GM12878 (cell line): ENCODE measurements around the gene FCN2. TPM values are rescaled to one million over a fixed set of nuclear protein-coding genes. Genes with fewer than 3 reads are reported as not detected.

Experiments
- CBFB ChIP-seq: IDR thresholded peaks from 2 replicates; pipeline ENCODE4 v1.6.1; 2016; ENCODE audit warnings: antibody characterized with exemption, low read depth
- CBX5 ChIP-seq: sonication (generic); IDR thresholded peaks from 2 replicates; pipeline ENCODE4 v1.6.1; 2016; ENCODE audit warnings: low read depth, moderate library complexity, mild to moderate bottlenecking, inconsistent platforms
- ESRRA ChIP-seq: IDR thresholded peaks from 2 replicates; pipeline ENCODE4 v1.6.1; 2012; ENCODE audit warnings: mild to moderate bottlenecking, low read length, improper control_type of control experiment
- IKZF1 ChIP-seq: fragments of 450-650 bp; conservative IDR thresholded peaks from 2 replicates; pipeline ENCODE4 v1.6.1; 2017; ENCODE audit warnings: antibody characterized with exemption, mild to moderate bottlenecking
- IKZF2 ChIP-seq, 2 experiments: fragments of 450-650 bp; IDR thresholded peaks; 2 replicates each; pipeline ENCODE4 v1.6.1; 2017; ENCODE audit warnings: mild to moderate bottlenecking in 2 of 2, moderate library complexity in 2 of 2
- KLF5 ChIP-seq: fragments of 450-650 bp; IDR thresholded peaks from 2 replicates; pipeline ENCODE4 v1.6.1; 2014; ENCODE audit warnings: mild to moderate bottlenecking; ENCODE audit not compliant: partially characterized antibody
- MYC ChIP-seq: IDR thresholded peaks from 2 replicates; pipeline ENCODE4 v1.6.1; 2011; ENCODE audit warnings: mild to moderate bottlenecking, low read length, moderate library complexity, inconsistent platforms; ENCODE audit not compliant: insufficient read depth, insufficient replicate concordance, insufficient read length, severe bottlenecking
- NFXL1 ChIP-seq: fragments of 450-650 bp; IDR thresholded peaks from 2 replicates; pipeline ENCODE4 v1.6.1; 2017; ENCODE audit warnings: antibody characterized with exemption, mild to moderate bottlenecking, borderline replicate concordance
- NR2F1 ChIP-seq: fragments of 450-650 bp; conservative IDR thresholded peaks from 2 replicates; pipeline ENCODE4 v1.6.1; 2017; ENCODE audit warnings: mild to moderate bottlenecking
- POLR2AphosphoS2 ChIP-seq: IDR thresholded peaks from 2 replicates; pipeline ENCODE4 v1.6.1; 2011; ENCODE audit warnings: low read depth, mild to moderate bottlenecking, low read length, improper control_type of control experiment, moderate library complexity
- RCOR1 ChIP-seq: conservative IDR thresholded peaks from 2 replicates; pipeline ENCODE4 v1.6.1; 2012; ENCODE audit warnings: low read depth, low read length, improper control_type of control experiment
- SPI1 ChIP-seq: IDR thresholded peaks from 2 replicates; pipeline ENCODE4 v1.6.1; 2011; ENCODE audit warnings: low read depth, mild to moderate bottlenecking, low read length, moderate library complexity, borderline replicate concordance; ENCODE audit not compliant: insufficient read depth
- SREBF2 ChIP-seq: IDR thresholded peaks from 2 replicates; pipeline ENCODE4 v1.6.1; 2012; ENCODE audit warnings: mild to moderate bottlenecking, low read length
- TCF3 ChIP-seq: IDR thresholded peaks from 2 replicates; pipeline ENCODE4 v1.6.1; 2012; ENCODE audit warnings: low read depth, mild to moderate bottlenecking, low read length, borderline replicate concordance; ENCODE audit not compliant: insufficient read depth
- YY1 ChIP-seq: IDR thresholded peaks from 2 replicates; pipeline ENCODE4 v1.6.1; 2011; ENCODE audit warnings: low read depth, mild to moderate bottlenecking, low read length
- ZNF207 ChIP-seq: fragments of 450-650 bp; IDR thresholded peaks from 2 replicates; pipeline ENCODE4 v1.6.1; 2014; ENCODE audit warnings: antibody characterized with exemption, mild to moderate bottlenecking, borderline replicate concordance
- ZNF217 ChIP-seq: fragments of 450-650 bp; IDR thresholded peaks from 2 replicates; pipeline ENCODE4 v1.6.1; 2017; ENCODE audit warnings: antibody characterized with exemption, mild to moderate bottlenecking
- ZNF24 ChIP-seq: fragments of 450-650 bp; IDR thresholded peaks from 2 replicates; pipeline ENCODE4 v1.6.1; 2017; ENCODE audit warnings: antibody characterized with exemption, mild to moderate bottlenecking
- ZNF274 ChIP-seq: IDR thresholded peaks from one replicate; pipeline ENCODE4 v1.8.0; 2011; ENCODE audit not compliant: insufficient read length, insufficient read depth
- ZZZ3 ChIP-seq: IDR thresholded peaks from 2 replicates; pipeline ENCODE4 v1.6.1; 2011; ENCODE audit warnings: low read depth; ENCODE audit not compliant: control insufficient read depth, insufficient read length
- polyA plus RNA-seq, 11 experiments: library from polyadenylated mRNA; depleted of rRNA in 4 of 11; unstranded in 6 of 11; stranded (reverse) in 5 of 11; fragments of >200 nt; fragmentation: Nextera tagmentation in 4 of 11; fragmentation: Illumina TruSeq in 1 of 11; extraction: Ambion mirVana in 4 of 11; extraction: Trizol in 1 of 11; gene quantifications; 1 replicate in 1 of 11; 2 replicates in 10 of 11; pipeline versions ENCODE4 v1.2.1 to v1.2.3, GENCODE V29; 2011 to 2016; ENCODE audit warnings: inconsistent platforms in 2 of 11, missing spikeins in 2 of 11, low read depth in 1 of 11
- total RNA-seq, 4 experiments: library from RNA; depleted of rRNA in 3 of 4; stranded (reverse); fragments of >200 nt in 3 of 4; fragmentation: Illumina TruSeq in 1 of 4; extraction: Trizol in 1 of 4; gene quantifications; 2 replicates each; pipeline versions ENCODE4 v1.2.1 to v1.2.3, GENCODE V29; 2013 to 2021
- TF ChIP-seq, protein P1 (sequence below): fragments of 450-650 bp; IDR thresholded peaks from 2 replicates; pipeline ENCODE4 v1.6.1; 2017; ENCODE audit warnings: mild to moderate bottlenecking, moderate library complexity
- TF ChIP-seq, protein P2 (sequence below): fragments of 450-650 bp; IDR thresholded peaks from 2 replicates; pipeline ENCODE4 v1.6.1; 2016; ENCODE audit warnings: mild to moderate bottlenecking
- TF ChIP-seq, protein P3 (sequence below): fragments of 150-350 bp; IDR thresholded peaks from 2 replicates; pipeline ENCODE4 v1.6.1; 2016; ENCODE audit warnings: low read depth, low read length

Gene FCN2
- total and polyA plus RNA-seq, 10 of the 15 experiments (the other 5 are each of a cell fraction or from before 2014, with no cell fraction given): not detected

DNA sequence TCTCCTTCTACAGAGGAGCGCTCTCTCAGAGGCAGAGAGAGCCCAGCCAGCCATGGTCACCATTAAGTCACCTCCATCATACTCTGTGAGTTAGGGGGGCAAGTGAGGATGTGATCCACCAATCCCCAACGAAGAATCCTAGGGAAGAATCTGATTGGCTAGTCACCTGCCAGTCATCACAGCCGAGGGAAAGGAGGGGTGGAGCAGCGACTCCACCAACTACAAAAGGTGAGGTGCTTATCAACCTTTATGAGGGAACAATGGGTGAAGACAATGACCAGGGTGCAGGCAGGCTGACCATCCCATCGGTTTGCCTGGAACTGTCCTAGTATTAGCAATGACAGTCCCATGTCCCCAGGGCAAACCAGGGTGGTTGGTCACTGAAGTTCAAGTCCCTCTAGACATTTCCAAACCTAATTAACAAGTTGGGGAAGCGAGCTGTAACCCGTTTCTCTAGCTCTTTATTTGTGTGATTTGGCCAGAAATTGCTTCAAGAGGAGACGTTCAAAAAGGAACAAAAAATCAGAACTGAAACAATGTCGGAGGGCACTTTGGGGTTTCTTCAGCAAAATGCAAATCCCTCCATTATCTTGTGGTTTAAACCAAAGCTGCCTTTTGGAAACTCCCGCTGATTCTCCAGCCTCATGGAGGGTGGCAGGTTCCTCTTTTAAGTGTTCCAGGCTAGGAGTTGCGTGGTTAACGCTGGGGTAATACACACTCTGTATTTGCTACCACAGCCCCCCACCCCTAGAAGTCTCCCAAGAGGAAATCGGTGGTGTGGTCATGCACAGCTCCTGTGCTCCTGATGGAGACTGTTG is 55.9 kb downstream of the FCN2 start (continued):
- TF ChIP-seq, protein P1, sequence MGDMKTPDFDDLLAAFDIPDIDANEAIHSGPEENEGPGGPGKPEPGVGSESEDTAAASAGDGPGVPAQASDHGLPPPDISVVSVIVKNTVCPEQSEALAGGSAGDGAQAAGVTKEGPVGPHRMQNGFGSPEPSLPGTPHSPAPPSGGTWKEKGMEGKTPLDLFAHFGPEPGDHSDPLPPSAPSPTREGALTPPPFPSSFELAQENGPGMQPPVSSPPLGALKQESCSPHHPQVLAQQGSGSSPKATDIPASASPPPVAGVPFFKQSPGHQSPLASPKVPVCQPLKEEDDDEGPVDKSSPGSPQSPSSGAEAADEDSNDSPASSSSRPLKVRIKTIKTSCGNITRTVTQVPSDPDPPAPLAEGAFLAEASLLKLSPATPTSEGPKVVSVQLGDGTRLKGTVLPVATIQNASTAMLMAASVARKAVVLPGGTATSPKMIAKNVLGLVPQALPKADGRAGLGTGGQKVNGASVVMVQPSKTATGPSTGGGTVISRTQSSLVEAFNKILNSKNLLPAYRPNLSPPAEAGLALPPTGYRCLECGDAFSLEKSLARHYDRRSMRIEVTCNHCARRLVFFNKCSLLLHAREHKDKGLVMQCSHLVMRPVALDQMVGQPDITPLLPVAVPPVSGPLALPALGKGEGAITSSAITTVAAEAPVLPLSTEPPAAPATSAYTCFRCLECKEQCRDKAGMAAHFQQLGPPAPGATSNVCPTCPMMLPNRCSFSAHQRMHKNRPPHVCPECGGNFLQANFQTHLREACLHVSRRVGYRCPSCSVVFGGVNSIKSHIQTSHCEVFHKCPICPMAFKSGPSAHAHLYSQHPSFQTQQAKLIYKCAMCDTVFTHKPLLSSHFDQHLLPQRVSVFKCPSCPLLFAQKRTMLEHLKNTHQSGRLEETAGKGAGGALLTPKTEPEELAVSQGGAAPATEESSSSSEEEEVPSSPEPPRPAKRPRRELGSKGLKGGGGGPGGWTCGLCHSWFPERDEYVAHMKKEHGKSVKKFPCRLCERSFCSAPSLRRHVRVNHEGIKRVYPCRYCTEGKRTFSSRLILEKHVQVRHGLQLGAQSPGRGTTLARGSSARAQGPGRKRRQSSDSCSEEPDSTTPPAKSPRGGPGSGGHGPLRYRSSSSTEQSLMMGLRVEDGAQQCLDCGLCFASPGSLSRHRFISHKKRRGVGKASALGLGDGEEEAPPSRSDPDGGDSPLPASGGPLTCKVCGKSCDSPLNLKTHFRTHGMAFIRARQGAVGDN: no peak
- TF ChIP-seq, protein P2, sequence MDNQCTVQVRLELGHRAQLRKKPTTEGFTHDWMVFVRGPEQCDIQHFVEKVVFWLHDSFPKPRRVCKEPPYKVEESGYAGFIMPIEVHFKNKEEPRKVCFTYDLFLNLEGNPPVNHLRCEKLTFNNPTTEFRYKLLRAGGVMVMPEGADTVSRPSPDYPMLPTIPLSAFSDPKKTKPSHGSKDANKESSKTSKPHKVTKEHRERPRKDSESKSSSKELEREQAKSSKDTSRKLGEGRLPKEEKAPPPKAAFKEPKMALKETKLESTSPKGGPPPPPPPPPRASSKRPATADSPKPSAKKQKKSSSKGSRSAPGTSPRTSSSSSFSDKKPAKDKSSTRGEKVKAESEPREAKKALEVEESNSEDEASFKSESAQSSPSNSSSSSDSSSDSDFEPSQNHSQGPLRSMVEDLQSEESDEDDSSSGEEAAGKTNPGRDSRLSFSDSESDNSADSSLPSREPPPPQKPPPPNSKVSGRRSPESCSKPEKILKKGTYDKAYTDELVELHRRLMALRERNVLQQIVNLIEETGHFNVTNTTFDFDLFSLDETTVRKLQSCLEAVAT: peak; percentile 40; the same call in 1 of the 2 replicates
- TF ChIP-seq ZNF207: no peak
- no peak for TF ChIP-seq CBX5
- TF ChIP-seq ZNF274: no peak
- no peak for TF ChIP-seq POLR2AphosphoS2
- no peak for TF ChIP-seq MYC
- peak; percentile 96 to 97 for TF ChIP-seq IKZF2 (IDR thresholded peaks at IDR 0.05)
- no peak for TF ChIP-seq ZNF24
- TF ChIP-seq ZNF217: no peak
- TF ChIP-seq TCF3: no peak
- no peak for TF ChIP-seq ESRRA
- no peak for TF ChIP-seq ZZZ3
- TF ChIP-seq, protein P3, sequence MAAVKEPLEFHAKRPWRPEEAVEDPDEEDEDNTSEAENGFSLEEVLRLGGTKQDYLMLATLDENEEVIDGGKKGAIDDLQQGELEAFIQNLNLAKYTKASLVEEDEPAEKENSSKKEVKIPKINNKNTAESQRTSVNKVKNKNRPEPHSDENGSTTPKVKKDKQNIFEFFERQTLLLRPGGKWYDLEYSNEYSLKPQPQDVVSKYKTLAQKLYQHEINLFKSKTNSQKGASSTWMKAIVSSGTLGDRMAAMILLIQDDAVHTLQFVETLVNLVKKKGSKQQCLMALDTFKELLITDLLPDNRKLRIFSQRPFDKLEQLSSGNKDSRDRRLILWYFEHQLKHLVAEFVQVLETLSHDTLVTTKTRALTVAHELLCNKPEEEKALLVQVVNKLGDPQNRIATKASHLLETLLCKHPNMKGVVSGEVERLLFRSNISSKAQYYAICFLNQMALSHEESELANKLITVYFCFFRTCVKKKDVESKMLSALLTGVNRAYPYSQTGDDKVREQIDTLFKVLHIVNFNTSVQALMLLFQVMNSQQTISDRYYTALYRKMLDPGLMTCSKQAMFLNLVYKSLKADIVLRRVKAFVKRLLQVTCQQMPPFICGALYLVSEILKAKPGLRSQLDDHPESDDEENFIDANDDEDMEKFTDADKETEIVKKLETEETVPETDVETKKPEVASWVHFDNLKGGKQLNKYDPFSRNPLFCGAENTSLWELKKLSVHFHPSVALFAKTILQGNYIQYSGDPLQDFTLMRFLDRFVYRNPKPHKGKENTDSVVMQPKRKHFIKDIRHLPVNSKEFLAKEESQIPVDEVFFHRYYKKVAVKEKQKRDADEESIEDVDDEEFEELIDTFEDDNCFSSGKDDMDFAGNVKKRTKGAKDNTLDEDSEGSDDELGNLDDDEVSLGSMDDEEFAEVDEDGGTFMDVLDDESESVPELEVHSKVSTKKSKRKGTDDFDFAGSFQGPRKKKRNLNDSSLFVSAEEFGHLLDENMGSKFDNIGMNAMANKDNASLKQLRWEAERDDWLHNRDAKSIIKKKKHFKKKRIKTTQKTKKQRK: no peak
- no peak for TF ChIP-seq NFXL1
- TF ChIP-seq KLF5: no peak
- peak; percentile 84 for TF ChIP-seq SPI1
- TF ChIP-seq YY1: peak; percentile 12; the same call in 1 of the 2 replicates
- TF ChIP-seq RCOR1: no peak
- TF ChIP-seq CBFB: peak; percentile 87
- no peak for TF ChIP-seq SREBF2
- TF ChIP-seq IKZF1: peak; percentile 98
- peak; percentile 63; the same call in 1 of the 2 replicates for TF ChIP-seq NR2F1
